NT2/D1 (cell line): ENCODE measurements around the gene PIP5KL1.

Source experiments
- SUZ12 ChIP-seq: IDR thresholded peaks from 2 replicates; pipeline ENCODE4 v1.6.1; 2011; ENCODE audit not compliant: insufficient read length, insufficient read depth; ENCODE audit errors: extremely low read depth
- YY1 ChIP-seq: IDR thresholded peaks from 2 replicates; pipeline ENCODE4 v1.6.1; 2011; ENCODE audit not compliant: insufficient read length, insufficient read depth
- ZNF274 ChIP-seq: IDR thresholded peaks from 2 replicates; pipeline ENCODE4 v1.6.1; 2011; ENCODE audit warnings: mild to moderate bottlenecking, low read depth, low read length

- TF ChIP-seq ZNF274 (no peak), SUZ12 (no peak), YY1 (no peak)
Measured at GRCh38 chr9:127946728-127947127, 16.2 kb upstream of the PIP5KL1 start.
